HUES6 (cell line): ENCODE results near the gene RXFP1.
"Not testable (repeated sequence)": the region's sequence is repeated elsewhere in the genome, so short reads cannot be mapped to it uniquely, and the experiment has no call there.

Experiments
- H3K27ac ChIP-seq: 2 replicates; pipeline ENCODE4 v1.7.0; 2013; ENCODE audit warnings: low read depth, mild to moderate bottlenecking, low read length, inconsistent platforms
- H3K27me3 ChIP-seq: 2 replicates; pipeline ENCODE4 v1.6.1; 2013; ENCODE audit warnings: low read length; ENCODE audit not compliant: control insufficient read depth, insufficient read depth
- H3K36me3 ChIP-seq: 2 replicates; pipeline ENCODE4 v1.6.1; 2013; ENCODE audit warnings: low read length; ENCODE audit not compliant: control insufficient read depth, insufficient read depth
- H3K4me1 ChIP-seq: 2 replicates; pipeline ENCODE4 v1.6.1; 2013; ENCODE audit warnings: low read length; ENCODE audit not compliant: control insufficient read depth, insufficient read depth
- H3K4me3 ChIP-seq: 2 replicates; pipeline ENCODE4 v1.5.1; 2013; ENCODE audit warnings: low read depth, low read length
- H3K9ac ChIP-seq: one replicate; pipeline ENCODE4 v1.6.1; 2013; ENCODE audit warnings: mild to moderate bottlenecking, low read length
- H3K9me3 ChIP-seq: 2 replicates; pipeline ENCODE4 v1.6.1; 2013; ENCODE audit warnings: low read depth, low read length; ENCODE audit not compliant: control insufficient read depth, insufficient read depth

The RXFP1 gene

DNA sequence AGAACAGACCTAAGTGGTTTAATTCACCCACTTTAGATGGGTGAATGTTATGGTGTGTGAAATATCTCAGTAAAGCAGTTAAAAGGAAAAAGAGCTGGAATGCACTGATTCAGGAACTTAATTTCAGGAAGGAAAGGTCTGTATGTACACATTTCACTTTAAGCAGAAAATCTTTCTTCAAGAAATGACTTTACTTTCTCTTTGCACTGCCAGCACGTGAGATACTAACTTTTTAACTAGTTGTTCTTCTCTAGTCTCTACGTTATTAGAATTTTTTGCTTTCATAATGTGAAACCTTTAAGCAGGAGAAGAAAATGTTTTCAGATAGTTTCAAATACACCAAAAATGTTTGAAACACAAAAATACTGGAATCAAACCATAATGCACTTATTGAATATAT lies 131.2 kb downstream of the RXFP1 start:
- Histone ChIP-seq H3K4me1 (peaks cover 9% of the 10 kb centered on the region; the same call in 1 of the 2 replicates), H3K27me3 (no peaks in the 10 kb centered on the region), H3K27ac (no peak overlapping the region), H3K9me3 (no peaks in the 10 kb centered on the region), H3K9ac (no peak overlapping the region), H3K4me3 (no peak overlapping the region), H3K36me3 (no peaks in the 10 kb centered on the region)

DNA sequence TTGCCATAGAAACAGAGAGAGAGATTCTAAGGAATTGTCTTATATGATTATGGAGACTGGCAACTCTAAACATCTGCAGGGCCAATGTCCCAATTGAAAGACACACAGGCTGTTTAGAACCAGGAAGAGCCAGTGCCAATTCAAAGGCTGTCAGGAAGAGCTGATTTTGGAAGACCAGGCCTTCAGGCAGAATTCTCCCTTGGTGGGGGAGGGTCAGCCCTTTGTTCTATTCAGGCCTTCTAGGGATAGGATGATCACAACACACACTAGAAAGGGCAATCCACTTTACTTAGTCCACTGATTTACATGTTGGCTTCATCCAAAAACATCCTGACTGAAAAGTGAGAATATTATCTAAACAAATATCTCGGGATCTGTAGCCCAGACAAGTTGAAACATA lies 134.8 kb downstream of the RXFP1 start:
- no peaks in the 10 kb centered on the region for H3K36me3 ChIP-seq
- H3K4me3 ChIP-seq, result no peak overlapping the region
- H3K4me1 ChIP-seq, result peaks cover 9% of the 10 kb centered on the region; the same call in 1 of the 2 replicates
- H3K9me3 ChIP-seq, result peaks cover 3% of the 10 kb centered on the region; the same call in 1 of the 2 replicates
- H3K27me3 ChIP-seq, result no peaks in the 10 kb centered on the region
- no peak overlapping the region for H3K9ac ChIP-seq
- H3K27ac ChIP-seq, result no peak overlapping the region

DNA sequence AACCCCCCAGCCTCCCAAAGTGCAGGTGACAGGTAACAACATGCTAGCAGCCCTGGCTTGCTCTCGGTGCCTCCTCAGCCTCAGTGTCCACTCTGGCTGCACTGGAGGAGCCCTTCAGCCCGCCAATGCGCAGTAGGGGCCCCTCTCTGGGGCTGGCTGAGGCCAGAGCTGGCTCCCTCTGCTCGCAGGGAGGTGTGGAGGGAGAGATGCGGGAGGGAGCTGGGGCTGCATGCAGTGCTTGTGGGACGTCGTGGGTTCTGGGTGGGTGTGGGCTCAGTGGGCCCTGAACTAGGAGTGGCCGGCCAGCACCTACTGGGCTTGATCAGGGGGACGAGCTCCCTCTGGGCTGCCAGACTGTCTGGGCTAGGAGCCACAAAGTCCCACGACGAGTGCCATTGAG lies 135.6 kb downstream of the RXFP1 start:
- no peaks in the 10 kb centered on the region for H3K27me3 ChIP-seq
- H3K4me1 ChIP-seq, result peaks cover 9% of the 10 kb centered on the region; the same call in 1 of the 2 replicates
- H3K36me3 ChIP-seq, result no peaks in the 10 kb centered on the region
- peaks cover 3% of the 10 kb centered on the region; the same call in 1 of the 2 replicates for H3K9me3 ChIP-seq
- H3K9ac ChIP-seq, result no peak overlapping the region
- no peak overlapping the region for H3K4me3 ChIP-seq
- no peak overlapping the region for H3K27ac ChIP-seq

DNA sequence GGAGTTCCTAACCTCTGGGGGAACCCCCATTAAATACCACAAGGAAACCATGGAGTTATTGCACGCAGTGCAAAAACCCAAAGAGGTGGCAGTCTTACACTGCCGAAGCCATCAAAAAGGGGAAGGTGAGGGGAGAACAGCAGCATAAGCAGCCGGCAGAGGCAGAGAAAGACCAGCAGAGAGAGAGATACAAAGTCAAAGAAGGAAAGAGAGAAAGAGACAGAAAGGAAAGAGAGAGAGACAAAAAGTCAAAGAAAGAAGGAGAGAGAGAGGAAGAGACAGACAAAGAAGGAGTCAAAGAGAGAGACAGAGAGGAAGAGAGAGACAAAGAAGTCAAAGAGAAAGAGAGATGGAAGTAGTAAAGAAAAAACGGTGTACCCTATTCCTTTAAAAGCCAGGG lies 141.6 kb downstream of the RXFP1 start:
- H3K27ac ChIP-seq, H3K9ac ChIP-seq, H3K27me3 ChIP-seq, H3K9me3 ChIP-seq, H3K4me3 ChIP-seq, H3K4me1 ChIP-seq, H3K36me3 ChIP-seq: not testable (repeated sequence)

DNA sequence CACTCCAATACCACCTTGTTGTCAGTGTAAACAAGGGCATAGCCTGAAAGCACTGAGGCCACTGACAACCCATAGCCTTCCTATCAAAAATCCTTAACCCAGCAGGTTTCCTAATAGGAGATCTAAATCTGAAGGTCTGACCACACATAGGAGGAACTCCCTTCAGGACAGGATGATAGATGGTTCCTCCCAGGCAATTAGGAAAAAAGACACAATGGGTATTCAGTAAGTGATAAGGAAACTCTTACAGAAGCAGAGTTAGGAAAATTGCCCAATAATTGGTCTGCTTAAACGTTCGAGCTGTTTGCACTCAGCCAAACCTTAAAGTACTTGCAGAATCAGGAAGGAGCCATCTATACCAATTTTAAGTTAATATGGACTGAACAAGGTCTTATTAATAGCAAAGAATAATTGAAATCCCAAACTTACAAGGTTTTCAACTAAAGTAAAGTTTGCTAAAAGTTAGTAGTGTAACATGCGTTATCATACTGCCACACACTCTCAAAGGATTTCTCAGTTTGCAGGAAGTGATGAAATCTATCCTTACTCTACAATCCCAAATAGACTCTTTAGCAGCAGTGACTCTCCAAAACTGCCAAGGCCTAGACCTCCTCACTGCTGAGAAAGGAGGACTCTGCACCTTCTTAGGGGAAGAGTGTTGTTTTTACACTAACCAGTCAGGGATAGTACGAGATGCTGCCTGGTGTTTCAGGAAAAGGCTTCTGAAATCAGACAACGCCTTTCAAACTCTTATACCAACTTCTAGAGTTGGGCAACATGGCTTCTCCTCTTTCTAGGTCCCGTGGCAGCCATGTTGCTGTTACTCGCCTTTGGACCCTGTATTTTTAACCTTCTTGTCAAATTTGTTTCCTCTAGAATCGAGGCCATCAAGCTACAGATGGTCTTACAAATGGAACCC lies 142.3 kb downstream of the RXFP1 start:
- not testable (repeated sequence) for H3K27ac ChIP-seq, H3K27me3 ChIP-seq, H3K4me1 ChIP-seq, H3K9ac ChIP-seq, H3K36me3 ChIP-seq, H3K9me3 ChIP-seq, H3K4me3 ChIP-seq

DNA sequence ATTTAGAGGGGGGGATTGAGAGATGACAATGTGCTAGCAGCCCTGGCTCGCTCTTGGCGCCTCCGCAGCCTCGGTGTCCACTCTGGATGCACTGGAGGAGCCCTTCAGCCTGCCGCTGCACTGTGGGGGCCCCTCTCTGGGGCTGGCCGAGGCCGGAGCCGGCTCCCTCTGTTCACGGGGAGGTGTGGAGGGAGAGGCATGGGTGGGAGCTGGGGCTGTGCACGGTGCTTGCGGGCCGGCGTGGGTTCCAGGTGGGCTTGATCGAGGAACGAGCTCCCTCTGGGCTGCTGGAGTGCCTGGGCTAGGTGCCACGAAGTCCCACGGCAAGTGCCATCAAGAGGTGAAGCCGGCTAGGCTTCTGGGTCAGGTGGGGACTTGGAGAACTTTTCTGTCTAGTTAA lies 143.1 kb downstream of the RXFP1 start:
- no peaks in the 10 kb centered on the region for H3K4me1 ChIP-seq
- peaks cover 14% of the 10 kb centered on the region for H3K36me3 ChIP-seq
- H3K9me3 ChIP-seq, result 0 out of 2 replicates have a peak, but pooled peaks cover 4% of the 10 kb centered on the region
- no peaks in the 10 kb centered on the region for H3K27me3 ChIP-seq
- H3K4me3 ChIP-seq, result no peak overlapping the region
- no peak overlapping the region for H3K27ac ChIP-seq
- H3K9ac ChIP-seq, result no peak overlapping the region

DNA sequence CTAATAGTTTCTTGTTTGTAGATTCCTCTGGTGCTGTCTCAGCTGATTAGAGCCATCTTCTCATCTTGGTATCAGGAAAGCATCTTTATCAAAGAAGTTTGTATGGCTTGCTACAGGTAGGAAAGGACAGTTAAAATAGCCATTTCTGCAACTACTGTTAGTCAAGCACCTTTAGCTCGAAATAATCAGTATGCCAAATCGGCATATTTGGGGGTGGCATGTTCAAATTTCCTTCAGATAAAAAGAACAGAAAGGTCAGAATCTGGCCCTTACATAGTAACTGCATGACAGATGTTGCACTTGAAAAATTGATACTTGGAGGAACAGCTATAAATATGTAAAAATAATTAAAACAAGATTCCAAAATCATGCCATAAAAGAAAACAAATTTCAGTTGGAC lies 145.2 kb downstream of the RXFP1 start:
- Histone ChIP-seq H3K27me3 (no peaks in the 10 kb centered on the region), H3K9me3 (0 out of 2 replicates have a peak, but pooled peaks cover 4% of the 10 kb centered on the region), H3K36me3 (peaks cover 14% of the 10 kb centered on the region), H3K4me1 (peaks cover 6% of the 10 kb centered on the region; the same call in 1 of the 2 replicates), H3K27ac (no peak overlapping the region), H3K4me3 (no peak overlapping the region), H3K9ac (no peak overlapping the region)

DNA sequence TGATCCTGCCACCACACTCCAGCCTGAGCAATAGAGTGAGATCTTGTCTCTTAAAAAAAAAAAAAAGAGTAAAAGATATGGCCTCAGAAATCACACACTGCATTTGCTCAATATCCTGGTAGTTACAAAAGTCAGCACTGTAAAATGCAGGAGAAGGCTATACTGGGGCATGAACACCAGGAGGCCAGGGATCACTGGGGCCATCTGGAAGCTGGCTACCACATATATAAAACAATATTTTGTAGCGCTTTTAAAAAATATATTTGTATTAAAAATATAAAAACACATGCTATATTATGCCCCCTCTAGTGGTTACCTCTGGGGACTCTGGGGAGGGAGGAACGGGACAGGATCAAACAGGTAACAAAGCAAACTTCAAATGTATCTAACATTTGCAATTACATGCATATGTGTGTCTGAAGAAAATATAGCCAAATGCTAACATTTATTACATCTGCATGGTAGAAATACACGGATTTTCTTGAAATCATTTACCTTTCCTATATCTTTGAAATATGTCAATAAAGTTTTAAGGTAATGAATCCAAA lies 146.0 kb downstream of the RXFP1 start:
- Histone ChIP-seq H3K27ac (no peak overlapping the region), H3K9ac (no peak overlapping the region), H3K4me3 (no peak overlapping the region), H3K9me3 (0 out of 2 replicates have a peak, but pooled peaks cover 4% of the 10 kb centered on the region), H3K36me3 (peaks cover 14% of the 10 kb centered on the region), H3K27me3 (no peaks in the 10 kb centered on the region), H3K4me1 (peaks cover 6% of the 10 kb centered on the region; the same call in 1 of the 2 replicates)

DNA sequence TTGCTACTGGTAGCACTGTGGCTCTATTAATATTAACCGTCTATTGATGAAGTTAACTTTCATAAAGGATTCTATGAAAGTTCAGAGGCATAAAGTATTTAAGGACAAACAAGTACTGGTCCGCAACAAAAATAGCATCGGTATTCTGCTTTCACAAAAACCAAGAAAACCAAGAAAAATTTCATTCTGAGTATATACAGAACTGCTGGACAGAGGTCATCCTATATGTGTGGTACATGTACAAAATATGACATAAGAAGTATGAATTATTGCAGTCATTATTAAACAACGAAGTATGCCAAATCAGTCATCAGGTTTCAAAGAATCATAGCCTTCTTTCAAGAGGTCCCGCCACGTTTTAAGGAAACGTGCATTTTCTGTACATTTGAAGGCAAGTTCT lies 147.6 kb downstream of the RXFP1 start:
- no peak overlapping the region for H3K27ac ChIP-seq
- no peak overlapping the region for H3K4me3 ChIP-seq

DNA sequence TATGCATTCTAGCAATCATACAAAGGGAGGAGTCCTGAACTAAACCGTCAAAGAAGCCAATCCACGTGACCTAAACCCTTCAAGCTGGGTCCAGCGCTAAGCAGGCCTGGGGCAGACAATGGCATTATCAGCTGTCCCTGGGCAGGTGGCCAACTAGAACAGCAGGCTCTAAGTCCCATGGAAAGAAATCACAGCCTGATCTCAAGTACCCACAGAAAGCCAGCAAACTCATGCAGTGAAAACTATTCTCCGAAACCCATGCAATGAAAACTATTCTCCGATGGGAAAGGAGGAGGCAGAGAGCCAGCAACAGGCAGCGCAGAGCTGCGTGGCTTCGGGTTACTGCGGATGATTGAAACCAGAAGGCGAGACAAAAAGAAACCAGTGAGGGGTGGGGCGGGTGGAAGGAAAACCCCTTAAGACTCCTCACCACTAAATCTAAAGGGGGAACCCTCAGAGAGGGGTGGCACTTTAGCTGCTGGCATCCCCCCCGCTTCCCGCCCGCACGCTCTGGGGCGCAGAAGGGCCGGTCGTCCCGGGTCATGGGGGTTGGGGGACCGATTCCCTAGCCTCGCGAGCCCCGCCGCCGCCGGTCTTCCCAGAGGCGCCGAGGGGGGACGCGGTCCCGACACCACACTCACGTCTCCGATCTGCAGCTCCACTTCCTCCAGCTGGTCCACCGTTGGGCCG lies 149.4 kb downstream of the RXFP1 start:
- H3K36me3 ChIP-seq, result peaks cover 8% of the 10 kb centered on the region; the same call in 1 of the 2 replicates
- peak overlapping the region; percentile 85 for H3K4me3 ChIP-seq
- peaks cover 6% of the 10 kb centered on the region; the same call in 1 of the 2 replicates for H3K4me1 ChIP-seq
- peak overlapping the region; percentile 29; the same call in 1 of the 2 replicates for H3K27ac ChIP-seq
- H3K9ac ChIP-seq, result peak overlapping the region; percentile 80
- H3K9me3 ChIP-seq, result no peaks in the 10 kb centered on the region
- H3K27me3 ChIP-seq, result no peaks in the 10 kb centered on the region

More for the DNA sequence above, 147.6 kb downstream of the RXFP1 start:
- no peaks in the 10 kb centered on the region for H3K27me3 ChIP-seq
- no peak overlapping the region for H3K9ac ChIP-seq
- H3K36me3 ChIP-seq, result peaks cover 14% of the 10 kb centered on the region
- peaks cover 6% of the 10 kb centered on the region; the same call in 1 of the 2 replicates for H3K4me1 ChIP-seq
- 0 out of 2 replicates have a peak, but pooled peaks cover 4% of the 10 kb centered on the region for H3K9me3 ChIP-seq

DNA sequence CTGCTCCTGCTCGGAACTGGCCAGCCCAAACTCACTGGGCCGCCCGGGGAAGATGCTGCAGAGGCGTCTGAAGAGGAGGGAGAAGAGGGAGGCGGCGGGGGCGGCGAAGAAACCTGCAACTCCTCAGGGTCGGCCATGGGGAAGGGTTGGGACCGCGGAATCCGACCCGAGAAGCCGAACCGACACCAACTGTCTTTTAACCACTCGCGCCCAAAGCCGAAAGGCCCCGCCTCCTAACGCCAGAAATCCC lies 149.9 kb downstream of the RXFP1 start, which contains the start of gene C4orf46:
C4orf46 (minus strand) TSS at position 223 of the 250 bp plus-strand sequence; CDS start at position 137, 86 bp downstream.
- peak within 1 kb of the TSS; percentile 29; the same call in 1 of the 2 replicates for H3K27ac ChIP-seq
- peaks cover 8% of the 10 kb centered on the region; the same call in 1 of the 2 replicates for H3K36me3 ChIP-seq
- no peaks in the 10 kb centered on the region for H3K9me3 ChIP-seq
- peak within 1 kb of the TSS; percentile 85 for H3K4me3 ChIP-seq
- peaks cover 6% of the 10 kb centered on the region; the same call in 1 of the 2 replicates for H3K4me1 ChIP-seq
- H3K9ac ChIP-seq, result peak within 1 kb of the TSS; percentile 80
- H3K27me3 ChIP-seq, result no peaks in the 10 kb centered on the region
